HG03571 (cell line): ENCODE measurements around the gene DUOX1.
A peak's percentile ranks its signal among the peaks of the same experiment; 100 is the strongest.

Experiments used
- ATAC-seq: cut with Tn5 transposase; IDR thresholded peaks from one replicate; pipeline ENCODE4 v1.9.1; 2021; ENCODE audit not compliant: unreplicated experiment

DUOX1 gene

DNA sequence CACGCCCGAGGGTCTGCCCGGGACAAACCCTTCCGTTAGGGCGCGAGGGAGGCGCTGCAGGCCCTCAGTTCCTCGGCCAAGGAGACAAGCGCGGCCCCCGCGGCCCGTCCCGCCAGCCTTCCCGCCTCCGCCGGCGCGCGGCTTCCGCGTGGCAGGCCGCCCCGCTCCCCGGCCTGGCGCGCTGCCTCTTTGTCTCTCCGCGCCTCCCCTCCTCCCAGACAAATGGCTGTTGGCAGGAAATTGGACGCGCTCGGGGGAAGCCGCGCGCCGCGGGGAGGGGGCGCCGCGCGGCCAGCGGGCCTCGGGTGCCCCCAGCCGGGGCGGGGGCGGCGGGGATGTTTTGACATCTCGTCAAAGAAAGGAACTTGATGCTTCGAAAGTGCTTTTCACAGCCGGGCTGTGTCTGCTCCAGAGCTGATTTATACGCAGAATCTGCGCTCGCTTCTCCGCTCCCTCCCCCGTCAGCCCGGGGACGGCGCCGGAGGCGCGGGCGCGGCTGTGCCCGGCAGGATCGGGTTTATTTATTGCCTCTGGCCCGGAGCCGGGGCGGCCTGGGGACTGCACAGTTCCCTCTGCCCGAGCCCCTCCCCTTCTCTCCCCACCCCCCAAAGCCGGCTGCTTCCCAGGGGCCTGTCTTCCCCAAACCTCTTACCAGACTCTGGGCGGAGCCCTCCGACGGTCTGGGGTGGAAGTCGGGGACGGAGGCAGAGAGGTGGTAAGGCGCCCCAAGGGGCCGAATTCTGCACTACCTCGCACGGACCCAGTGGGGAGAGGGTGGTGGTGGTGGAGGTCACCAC is 37.2 kb downstream of the DUOX1 start:
- ATAC-seq, result peak; percentile 90

GRCh38 chr15:45167631-45168205 is 37.9 kb downstream of the DUOX1 start:
- no peak for ATAC-seq

DNA sequence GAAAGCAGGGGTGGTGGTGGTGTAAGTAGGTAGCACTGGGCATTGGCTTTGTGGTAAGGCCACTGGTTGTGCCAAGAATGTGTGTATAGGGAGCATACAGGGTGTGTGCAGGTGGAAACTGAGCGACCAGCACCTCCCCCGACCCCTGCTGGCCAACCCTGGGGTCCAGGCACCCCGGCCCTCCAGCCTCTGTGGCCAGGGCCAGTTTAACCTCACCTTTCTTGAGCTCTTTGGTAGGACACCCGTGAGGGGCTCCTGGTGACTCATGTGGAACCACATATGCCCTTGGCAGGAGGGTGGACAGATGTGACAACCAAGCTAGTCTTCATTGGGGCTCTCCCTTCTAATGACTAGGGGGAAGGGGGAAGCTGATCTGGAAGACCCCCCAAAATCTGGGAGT is 38.5 kb downstream of the DUOX1 start:
- no peak for ATAC-seq

GRCh38 chr15:45168751-45169551 is 39.2 kb downstream of the DUOX1 start:
- no peak for ATAC-seq

DNA sequence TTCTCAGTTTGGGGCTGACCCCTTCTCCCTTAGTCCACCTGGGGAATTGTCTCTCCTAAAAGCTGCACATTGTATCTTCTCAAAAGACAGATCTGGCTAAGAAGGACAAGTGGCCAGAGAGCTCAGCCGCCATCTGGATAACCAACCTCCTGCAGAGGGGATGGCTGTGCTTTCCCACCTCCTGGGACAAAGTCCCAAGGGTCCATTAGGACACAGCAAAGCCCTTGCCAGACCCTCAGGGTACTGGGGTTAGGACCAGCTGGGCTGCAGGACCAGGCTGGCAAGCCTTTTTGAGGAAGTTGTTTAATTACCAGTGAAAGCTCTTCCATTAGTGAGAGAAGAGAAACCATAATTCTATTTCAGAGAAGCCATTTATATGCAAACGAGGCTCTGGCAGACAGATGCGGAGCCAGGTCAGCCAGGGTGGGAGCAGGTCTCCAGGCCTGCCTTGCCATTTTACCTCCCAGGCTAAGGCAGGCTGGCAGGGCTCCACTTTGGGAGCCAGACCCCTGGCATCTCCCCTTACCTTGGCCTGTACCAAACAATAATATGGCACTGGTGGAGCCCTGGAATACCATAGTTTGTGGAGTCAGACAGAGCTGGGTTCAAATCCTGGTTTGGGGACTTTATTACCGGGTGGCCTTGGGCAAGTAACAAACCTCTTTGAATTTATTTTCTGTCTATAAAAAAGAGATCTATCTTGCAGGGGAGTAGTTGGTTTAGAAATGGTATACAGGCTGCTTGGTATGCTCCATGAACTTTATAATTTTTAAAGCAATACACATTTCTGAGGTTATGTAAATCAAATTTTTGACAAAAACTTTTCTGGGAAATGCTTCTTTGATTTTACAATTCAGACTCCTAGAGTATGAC is 40.0 kb downstream of the DUOX1 start:
- no peak for ATAC-seq

DNA sequence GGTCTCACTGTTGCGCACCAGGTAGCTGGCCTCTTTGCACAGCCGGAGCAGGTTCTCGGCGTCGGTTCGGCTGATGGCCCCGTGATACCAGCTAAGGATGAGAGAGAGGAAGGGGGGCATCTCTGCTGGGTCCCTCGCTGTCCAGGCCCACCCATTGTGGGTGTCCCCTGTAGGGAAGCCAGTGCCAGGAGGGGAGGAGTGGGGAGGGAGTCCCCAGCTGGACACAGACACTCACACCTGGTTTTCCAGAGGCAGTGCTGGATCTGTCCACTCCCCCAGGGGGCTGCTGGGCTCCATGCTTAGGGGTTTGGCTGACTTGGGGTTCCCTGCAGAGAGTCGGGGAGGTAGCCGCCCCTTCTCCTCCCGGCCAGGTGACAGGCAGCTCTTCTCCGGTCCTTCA is 42.1 kb downstream of the DUOX1 start:
- no peak for ATAC-seq

- no peak for ATAC-seq
These were observed 44.3 kb downstream of the DUOX1 start for GRCh38 chr15:45174069-45174468.

DNA sequence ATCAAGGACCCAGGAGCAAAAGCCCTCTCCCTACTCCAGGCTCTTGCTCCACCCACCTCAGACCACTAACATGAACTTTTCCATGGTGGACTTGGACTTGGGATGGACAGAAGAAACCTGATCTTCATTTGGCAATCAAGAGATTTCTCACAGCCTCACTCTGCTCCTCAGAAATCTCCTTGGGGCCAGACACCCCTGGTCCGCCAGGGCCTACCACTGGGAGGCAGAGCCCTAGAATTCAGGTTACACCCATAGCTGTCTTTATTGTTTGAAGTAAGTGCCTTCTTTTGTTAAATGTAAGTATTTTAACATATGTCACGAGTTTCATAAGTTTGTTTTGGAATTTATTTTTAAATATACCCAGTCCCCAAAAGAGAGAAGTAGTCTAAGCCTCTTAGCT is 44.8 kb downstream of the DUOX1 start:
- ATAC-seq, result no peak

- ATAC-seq, result no peak
These were observed 47.5 kb downstream of the DUOX1 start for GRCh38 chr15:45177285-45177684.

GRCh38 chr15:45179221-45179985 is 49.6 kb downstream of the DUOX1 start:
- ATAC-seq, result no peak

GRCh38 chr15:45180201-45180600 is 50.4 kb downstream of the DUOX1 start:
- no peak for ATAC-seq

DNA sequence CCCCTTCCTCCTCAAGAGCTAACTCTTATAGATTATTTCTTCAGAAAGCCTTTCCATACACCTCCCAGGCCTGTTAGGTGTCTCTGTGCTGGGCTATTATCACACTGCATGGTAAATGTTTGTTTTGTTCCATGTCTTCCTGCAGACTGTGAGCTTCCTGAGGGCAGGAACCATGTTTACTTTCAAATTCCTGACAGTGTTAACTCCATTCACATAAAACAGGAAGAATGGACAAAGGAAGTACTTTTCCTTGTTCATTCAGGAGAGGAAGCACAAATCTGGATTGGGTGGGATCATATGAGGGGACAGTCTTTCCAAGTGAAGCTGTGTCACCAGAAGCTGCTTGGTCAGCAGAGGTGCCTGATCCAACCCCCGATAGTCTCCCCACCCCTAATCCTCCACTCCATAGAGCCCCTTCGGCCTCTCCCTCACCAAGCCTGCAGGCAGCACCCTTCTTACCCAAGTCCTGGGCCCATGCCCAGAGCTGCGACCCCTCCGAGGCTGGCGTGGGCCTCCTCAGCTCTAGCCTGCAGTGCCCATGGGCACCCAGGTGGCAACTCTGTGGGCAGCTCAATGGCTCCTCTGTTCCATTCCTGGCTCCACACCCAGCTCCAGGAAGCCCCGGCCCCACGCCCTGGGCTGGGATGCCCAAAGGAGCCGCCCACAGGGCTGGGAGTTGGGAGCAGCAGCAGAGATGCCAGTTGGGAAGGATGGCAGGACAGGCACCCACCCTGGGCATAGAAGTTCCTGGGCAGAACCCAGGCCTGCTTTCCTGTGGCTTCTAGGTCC is 51.0 kb downstream of the DUOX1 start:
- ATAC-seq, result no peak

DNA sequence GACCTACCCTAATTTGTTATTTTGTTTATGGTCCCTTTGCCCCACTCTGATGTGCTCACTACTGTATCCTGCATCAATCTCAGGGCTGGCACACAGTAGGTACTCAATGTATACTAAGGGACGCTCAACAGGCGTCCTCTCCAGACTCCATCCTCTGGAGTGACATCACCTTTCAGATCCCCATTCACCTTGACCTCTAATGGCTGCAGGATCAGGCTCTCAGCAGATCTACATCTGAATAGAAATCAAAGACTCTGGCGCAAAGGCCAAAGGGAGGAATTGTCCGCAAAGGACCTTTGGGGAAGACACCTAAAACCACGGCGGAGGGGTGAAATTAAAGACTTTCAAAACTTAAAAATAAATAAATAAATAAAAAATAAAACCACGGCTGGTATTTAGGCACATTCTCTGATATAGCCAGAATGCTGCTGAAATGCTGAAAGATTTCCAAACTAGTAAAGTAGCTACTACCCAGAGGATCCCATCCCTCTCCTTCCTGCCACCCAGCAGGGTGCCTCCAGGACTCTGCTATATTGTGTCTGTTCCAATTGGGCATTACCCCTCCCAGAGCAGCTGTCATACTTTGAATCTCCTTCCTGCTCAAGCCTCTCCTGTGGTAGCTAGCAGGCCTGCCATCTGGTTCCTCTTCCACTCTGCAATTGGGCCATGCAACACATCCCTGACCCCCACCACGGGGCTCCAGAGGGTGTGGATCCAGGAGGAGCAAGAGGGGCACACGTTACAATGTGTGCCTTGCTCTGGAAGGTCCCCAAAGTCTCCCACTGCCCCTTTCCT is 51.9 kb downstream of the DUOX1 start:
- ATAC-seq, result no peak

DNA sequence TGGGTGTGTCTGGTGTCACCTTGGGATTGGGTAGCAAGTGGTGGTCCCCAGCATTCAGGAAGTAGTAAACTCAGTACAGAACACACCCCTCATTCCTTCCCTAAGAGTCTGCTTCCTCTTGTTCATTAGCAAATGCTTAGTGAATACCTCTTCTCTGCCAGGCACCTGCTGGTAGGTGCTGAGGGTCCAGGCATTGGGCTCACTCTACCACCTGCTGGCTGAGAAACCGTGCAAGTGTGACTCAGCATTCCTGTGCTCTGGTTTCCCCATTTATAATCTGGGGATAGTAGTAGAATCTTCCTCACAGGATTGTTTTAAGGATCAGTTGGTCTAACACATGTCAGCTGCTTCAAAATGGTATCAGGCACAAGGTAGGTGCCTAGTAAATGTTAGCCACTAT is 53.2 kb downstream of the DUOX1 start:
- ATAC-seq, result no peak

GRCh38 chr15:45183511-45183910 is 53.7 kb downstream of the DUOX1 start:
- no peak for ATAC-seq

GRCh38 chr15:45184562-45185041 is 54.8 kb downstream of the DUOX1 start:
- no peak for ATAC-seq

GRCh38 chr15:45185069-45185779 is 55.4 kb downstream of the DUOX1 start:
- no peak for ATAC-seq
